Suprapubic skin (tissue), 4 donors: Measurements from ENCODE around the gene LRFN4. TPM values are rescaled to one million over a fixed set of nuclear protein-coding genes. Genes with fewer than 3 reads are reported as not detected.

Experiments
- DNase-seq, 2 donors: peaks; one replicate each; pipeline ENCODE4 v3.0.0-alpha.2; 2019; ENCODE audit warnings: low spot score in 2 of 2
- H3K27ac ChIP-seq: fragments of 200-600 bp; sonication (generic); one replicate; pipeline ENCODE4 v1.5.1; 2019
- H3K27me3 ChIP-seq: fragments of 200-600 bp; sonication (generic); one replicate; pipeline ENCODE4 v1.5.1; 2019
- H3K36me3 ChIP-seq: fragments of 200-600 bp; sonication (generic); one replicate; pipeline ENCODE4 v1.5.1; 2019
- H3K4me1 ChIP-seq: fragments of 200-600 bp; sonication (generic); one replicate; pipeline ENCODE4 v1.5.1; 2019
- H3K4me3 ChIP-seq: fragments of 200-600 bp; sonication (generic); one replicate; pipeline ENCODE4 v1.5.1; 2019; ENCODE audit warnings: mild to moderate bottlenecking
- H3K9me3 ChIP-seq: fragments of 200-600 bp; sonication (generic); one replicate; pipeline ENCODE4 v1.5.1; 2019
- EP300 ChIP-seq: sonication (generic); formaldehyde crosslinking; IDR thresholded peaks from one replicate; pipeline ENCODE4 v1.6.1; 2017; ENCODE audit warnings: antibody characterized with exemption
- POLR2A ChIP-seq, 2 donors: fragments of 450-650 bp; IDR thresholded peaks; one replicate each; pipeline ENCODE4 v1.6.1; 2017; ENCODE audit warnings: antibody characterized with exemption in 2 of 2, mild to moderate bottlenecking in 2 of 2, moderate library complexity in 2 of 2
- POLR2AphosphoS5 ChIP-seq, 3 donors: sonication (generic); formaldehyde crosslinking; IDR thresholded peaks; one replicate each; pipeline ENCODE4 v1.6.1; 2017; ENCODE audit warnings: antibody characterized with exemption in 3 of 3
- WGBS: methylation state at CpG from one replicate; pipeline ENCODE4 v1.1.5; 2018; 5-methylcytosine and 5-hydroxymethylcytosine counted together
- total RNA-seq, 4 donors: library from RNA; depleted of rRNA; stranded (reverse); fragments of >200 nt; gene quantifications; one replicate each; pipeline ENCODE4 v1.1.0, GENCODE V29; 2016
- TF ChIP-seq, protein P1 (sequence below), 2 donors: fragments of 200-600 bp in 1 of 2; fragments of 450-650 bp in 1 of 2; sonication (generic) in 1 of 2; IDR thresholded peaks; one replicate each; pipeline ENCODE4 v1.5.1; 2016 to 2019; ENCODE audit warnings: antibody characterized with exemption in 2 of 2, mild to moderate bottlenecking in 1 of 2, moderate library complexity in 1 of 2

LRFN4 gene
- total RNA-seq, 4 donors from 2014 or later = 6.0 to 8.5 (median 8.3) TPM

DNA sequence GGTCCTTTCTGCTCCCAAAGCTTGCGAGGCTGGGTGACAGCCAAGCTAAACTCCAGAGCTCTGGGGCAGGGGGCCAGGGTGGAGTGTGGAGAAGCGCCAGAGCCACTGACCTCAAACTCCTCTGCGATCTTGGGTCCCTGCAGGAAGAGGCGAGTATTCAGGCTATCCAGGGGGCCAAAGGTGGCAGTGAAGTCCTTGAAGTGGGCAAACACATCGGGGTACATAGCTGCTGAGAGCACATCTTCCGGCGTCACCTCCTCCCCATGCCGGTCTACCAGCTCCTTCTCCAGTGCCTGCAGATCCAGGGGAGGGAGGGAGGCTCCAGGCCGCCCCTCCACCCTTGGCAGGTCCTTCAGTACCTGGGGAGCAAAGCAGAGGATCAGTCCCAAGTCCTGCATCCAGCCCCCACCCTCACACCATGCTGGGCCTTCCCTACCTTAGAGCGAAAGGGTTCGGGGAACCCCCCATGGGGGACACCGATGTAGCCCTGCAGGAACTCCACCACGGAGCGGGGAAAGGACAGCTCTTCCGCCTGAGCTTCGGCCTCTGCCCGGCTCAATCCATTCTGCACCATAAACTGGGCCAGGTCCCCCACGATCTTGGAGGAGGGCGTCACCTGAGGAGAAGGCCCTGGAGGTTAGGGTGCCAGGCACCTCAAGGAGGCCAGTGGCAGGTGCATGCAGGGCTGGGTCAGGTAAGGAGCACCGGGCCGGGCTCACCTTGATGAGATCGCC is 7.2 kb upstream of the LRFN4 start:
- TF ChIP-seq, protein P1, sequence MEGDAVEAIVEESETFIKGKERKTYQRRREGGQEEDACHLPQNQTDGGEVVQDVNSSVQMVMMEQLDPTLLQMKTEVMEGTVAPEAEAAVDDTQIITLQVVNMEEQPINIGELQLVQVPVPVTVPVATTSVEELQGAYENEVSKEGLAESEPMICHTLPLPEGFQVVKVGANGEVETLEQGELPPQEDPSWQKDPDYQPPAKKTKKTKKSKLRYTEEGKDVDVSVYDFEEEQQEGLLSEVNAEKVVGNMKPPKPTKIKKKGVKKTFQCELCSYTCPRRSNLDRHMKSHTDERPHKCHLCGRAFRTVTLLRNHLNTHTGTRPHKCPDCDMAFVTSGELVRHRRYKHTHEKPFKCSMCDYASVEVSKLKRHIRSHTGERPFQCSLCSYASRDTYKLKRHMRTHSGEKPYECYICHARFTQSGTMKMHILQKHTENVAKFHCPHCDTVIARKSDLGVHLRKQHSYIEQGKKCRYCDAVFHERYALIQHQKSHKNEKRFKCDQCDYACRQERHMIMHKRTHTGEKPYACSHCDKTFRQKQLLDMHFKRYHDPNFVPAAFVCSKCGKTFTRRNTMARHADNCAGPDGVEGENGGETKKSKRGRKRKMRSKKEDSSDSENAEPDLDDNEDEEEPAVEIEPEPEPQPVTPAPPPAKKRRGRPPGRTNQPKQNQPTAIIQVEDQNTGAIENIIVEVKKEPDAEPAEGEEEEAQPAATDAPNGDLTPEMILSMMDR (IDR thresholded peaks at IDR 0.05) = no peak
- TF ChIP-seq POLR2A (IDR thresholded peaks at IDR 0.05) = no peak
- TF ChIP-seq POLR2AphosphoS5 (IDR thresholded peaks at IDR 0.05) = no peak
- no peak for TF ChIP-seq EP300
- Histone ChIP-seq H3K36me3 (peaks cover 45% of the 10 kb centered on the region), H3K9me3 (no peaks in the 10 kb centered on the region), H3K4me1 (peaks cover 4% of the 10 kb centered on the region), H3K4me3 (no peak overlapping the region), H3K27me3 (no peaks in the 10 kb centered on the region), H3K27ac (no peak overlapping the region)
- WGBS = 90% methylated on average over 2 of the region's 22 CpGs
- peak; percentile 56 to 64 for DNase-seq

DNA sequence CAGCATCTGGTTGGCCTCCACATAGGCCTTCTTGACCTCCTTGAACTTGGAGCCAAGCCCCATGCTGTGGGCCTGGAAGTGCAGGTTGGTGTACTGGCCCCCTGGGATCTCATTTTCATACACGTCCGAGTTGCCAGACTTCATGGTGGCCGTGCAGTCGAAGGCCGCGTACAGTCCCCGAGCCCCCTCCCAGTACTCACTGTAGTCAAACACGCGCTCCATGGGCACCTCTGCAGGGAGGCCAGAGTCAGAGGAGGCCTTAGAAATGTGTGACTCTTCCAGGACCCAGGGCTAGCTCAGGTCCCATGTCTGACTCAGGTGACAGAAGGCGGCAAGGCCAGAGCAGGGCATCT is 6.7 kb upstream of the LRFN4 start:
- 90% methylated on average over 9 of the region's 10 CpGs for WGBS
- Histone ChIP-seq H3K4me1 (peaks cover under 1% of the 10 kb centered on the region), H3K27me3 (no peaks in the 10 kb centered on the region), H3K4me3 (no peak overlapping the region), H3K36me3 (peaks cover 40% of the 10 kb centered on the region), H3K27ac (no peak overlapping the region), H3K9me3 (no peaks in the 10 kb centered on the region)
- TF ChIP-seq POLR2AphosphoS5 (IDR thresholded peaks at IDR 0.05) (no peak), POLR2A (IDR thresholded peaks at IDR 0.05) (no peak), EP300 (no peak)
- TF ChIP-seq, protein P1 (IDR thresholded peaks at IDR 0.05) = no peak
- peak in 1 of 2 donors; percentile 55 for DNase-seq

DNA sequence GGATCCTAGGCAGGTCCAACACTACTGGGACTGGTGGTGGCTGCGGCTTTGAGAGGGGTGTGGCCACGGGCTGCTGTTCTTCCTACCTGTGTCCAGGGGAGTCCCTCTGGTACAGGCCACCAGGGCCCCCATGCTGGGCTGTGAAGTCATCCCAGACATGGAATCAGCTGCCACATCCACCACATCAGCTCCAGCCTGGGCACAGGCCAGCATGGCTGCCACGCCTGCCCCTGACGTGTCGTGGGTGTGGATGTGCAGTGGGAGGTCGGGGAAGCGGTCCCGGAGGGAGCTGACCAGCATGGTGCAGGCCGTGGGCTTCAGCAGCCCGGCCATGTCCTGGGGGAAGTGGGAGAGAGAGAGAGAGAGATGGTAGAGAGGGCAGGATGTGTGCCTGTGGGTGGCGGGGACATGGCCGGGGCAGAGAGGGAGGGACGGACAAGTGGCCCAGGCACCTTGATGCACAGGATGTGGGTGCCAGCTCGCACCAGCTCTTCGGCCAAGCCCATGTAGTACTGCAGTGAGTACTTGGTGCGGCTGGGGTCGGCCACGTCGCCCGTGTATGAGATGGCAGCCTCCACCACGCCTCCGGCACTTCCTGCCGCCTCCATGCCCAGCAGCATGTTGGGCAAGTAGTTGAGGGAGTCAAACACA is 6.2 kb upstream of the LRFN4 start:
- peak; percentile 61 to 75 for DNase-seq
- Histone ChIP-seq H3K9me3 (no peaks in the 10 kb centered on the region), H3K36me3 (peaks cover 34% of the 10 kb centered on the region), H3K4me1 (peaks cover 6% of the 10 kb centered on the region), H3K27me3 (no peaks in the 10 kb centered on the region), H3K4me3 (no peak overlapping the region), H3K27ac (no peak overlapping the region)
- WGBS = 91% methylated on average over 23 of the region's 23 CpGs
- no peak for TF ChIP-seq POLR2A (IDR thresholded peaks at IDR 0.05)
- TF ChIP-seq, protein P1 (IDR thresholded peaks at IDR 0.05) = no peak

DNA sequence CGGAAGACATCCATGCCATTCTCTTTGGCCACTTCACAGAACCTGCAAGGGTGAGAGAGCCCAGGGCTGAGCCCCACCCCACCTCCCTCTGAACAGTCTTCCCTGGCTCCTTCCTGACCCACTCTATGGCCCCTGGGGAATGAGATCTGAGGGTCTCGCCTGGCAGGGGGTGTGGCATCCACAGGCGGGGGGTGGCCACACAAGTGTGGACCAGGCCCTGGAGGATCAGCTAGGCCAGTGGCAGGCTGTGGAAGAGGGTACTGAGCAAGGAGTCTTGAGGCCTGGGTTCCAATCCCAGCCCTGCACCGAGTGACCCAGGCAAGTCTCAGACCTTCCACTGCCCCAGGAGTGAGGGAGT is 5.6 kb upstream of the LRFN4 start:
- TF ChIP-seq, protein P1 (IDR thresholded peaks at IDR 0.05) = no peak
- TF ChIP-seq POLR2AphosphoS5 (IDR thresholded peaks at IDR 0.05) (no peak), EP300 (no peak), POLR2A (IDR thresholded peaks at IDR 0.05) (no peak)
- no peak overlapping the region for H3K27ac ChIP-seq
- no peaks in the 10 kb centered on the region for H3K9me3 ChIP-seq
- no peak overlapping the region for H3K4me3 ChIP-seq
- no peaks in the 10 kb centered on the region for H3K27me3 ChIP-seq
- peaks cover 29% of the 10 kb centered on the region for H3K36me3 ChIP-seq
- DNase-seq = peak; percentile 48 to 60
- peaks cover 10% of the 10 kb centered on the region for H3K4me1 ChIP-seq
- WGBS = 80% methylated on average over 2 of the region's 4 CpGs

DNA sequence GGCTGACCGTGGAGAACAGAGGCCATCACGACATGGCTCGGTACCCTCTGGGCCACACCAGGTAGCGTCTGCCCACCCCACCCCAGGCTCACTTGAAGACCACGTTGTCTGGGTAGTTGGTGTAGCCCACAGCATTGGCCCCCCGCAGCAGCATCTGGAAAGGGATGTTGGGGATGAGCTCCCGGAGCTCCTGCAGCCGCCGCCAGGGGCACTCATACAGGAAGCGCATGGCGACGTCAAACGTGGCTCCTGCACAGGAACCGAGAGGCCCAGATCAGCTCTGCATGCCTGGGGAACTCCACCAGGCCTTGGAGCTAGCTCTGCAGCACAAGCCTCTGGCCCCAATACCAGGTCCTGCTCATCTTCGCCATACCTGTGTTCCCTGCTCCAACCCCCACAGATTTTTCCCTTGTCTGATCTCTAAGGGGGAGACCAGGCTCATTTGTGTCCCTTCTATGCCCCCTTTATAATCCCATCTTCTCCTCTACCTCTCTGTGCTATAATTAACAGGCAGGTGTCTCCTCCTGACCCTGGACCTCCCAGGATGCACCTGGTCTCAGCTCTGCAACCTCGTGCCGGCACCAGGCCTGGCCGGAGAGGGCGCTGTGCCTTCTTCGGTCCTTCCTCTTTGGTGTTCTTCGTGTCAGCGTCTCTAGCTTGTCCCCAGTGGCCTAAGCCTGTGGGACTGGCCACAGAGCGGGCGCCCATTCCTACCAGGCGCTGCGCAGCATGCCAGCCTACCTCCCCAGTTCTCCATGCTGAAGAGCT is 5.0 kb upstream of the LRFN4 start:
- H3K27me3 ChIP-seq = no peaks in the 10 kb centered on the region
- peaks cover 15% of the 10 kb centered on the region for H3K4me1 ChIP-seq
- no peak overlapping the region for H3K27ac ChIP-seq
- H3K4me3 ChIP-seq = no peak overlapping the region
- 75% methylated on average over 24 of the region's 26 CpGs for WGBS
- peaks cover 23% of the 10 kb centered on the region for H3K36me3 ChIP-seq
- H3K9me3 ChIP-seq = no peaks in the 10 kb centered on the region
- peak in 1 of 2 donors; percentile 78 for DNase-seq
- no peak for TF ChIP-seq EP300
- TF ChIP-seq POLR2AphosphoS5 (IDR thresholded peaks at IDR 0.05) = no peak
- no peak for TF ChIP-seq POLR2A (IDR thresholded peaks at IDR 0.05)
- TF ChIP-seq, protein P1 (IDR thresholded peaks at IDR 0.05) = no peak
